ENCODE data around the gene HSD3B7. TPM values are rescaled to one million over a fixed set of nuclear protein-coding genes. Genes with fewer than 3 reads are reported as not detected.
"Not testable (repeated sequence)": the region's sequence is repeated elsewhere in the genome, so short reads cannot be mapped to it uniquely, and the experiment has no call there.

Gene HSD3B7
- 19.9 TPM for total RNA-seq

DNA sequence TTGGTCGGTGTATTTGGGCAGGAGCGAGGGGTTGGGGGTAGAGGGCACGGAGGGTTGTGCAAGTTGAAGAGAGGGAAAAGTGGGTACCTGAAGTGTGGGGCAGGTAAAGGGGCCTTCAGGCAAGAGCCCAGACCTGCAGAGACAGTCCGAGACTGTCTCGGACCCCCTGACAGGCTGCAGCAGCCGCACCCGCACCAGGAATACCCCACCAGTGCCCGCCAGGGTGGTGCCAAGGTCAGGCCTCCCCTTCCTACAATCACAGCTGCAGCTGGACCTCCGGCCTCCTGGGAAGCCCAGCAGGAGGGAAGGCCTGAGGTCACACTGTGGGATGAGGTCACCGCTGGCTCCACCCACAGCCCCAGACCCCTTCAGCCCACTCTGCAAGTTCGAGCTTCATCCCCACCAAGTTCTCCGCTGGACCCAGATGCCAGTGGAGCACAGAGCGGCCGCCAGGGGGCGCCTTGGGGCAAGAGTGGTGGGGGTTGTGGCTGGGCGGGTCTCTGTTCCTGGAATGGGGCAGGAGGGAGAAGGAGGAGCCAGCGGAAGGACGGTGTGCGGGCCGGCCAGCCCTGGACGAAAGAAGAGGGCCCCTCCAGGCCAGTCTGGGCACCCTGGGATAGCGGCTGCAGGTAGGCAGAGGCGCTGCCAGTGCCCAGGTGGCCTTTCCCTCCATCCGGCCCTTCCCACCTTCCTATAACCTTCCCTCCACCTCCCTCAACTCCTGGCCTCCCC, at the start of gene HSD3B7:
HSD3B7 (plus strand) TSS at position 539 of the 732 bp plus-strand sequence. CDS start 452 bp downstream, outside the sequence.
- DNase-seq (ENCODE audit: low read depth in 2 of 3, low spot score in 2 of 3), result peak; percentile 54 to 74 (median 65)

DNA sequence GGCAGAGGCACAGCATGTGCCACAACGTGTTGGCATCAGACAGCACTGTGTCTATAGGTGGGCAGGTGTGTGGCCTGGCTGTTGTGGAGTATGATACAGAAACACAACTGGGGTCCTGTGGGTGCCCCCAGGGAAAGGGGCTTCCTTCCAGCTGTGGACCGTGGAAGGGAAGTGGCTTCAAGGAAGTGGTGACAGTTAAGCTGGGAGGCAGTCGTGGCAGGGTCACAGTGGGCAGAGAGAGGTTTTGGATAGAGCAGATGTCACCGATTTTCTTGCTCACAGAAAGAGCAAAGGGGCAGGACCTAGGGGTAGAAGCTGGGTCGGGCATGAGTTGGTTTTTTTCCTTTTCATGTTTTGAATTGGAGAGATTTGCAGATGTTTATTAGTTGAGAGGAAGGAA, 47.3 kb upstream of the HSD3B7 start:
- DNase-seq (ENCODE audit: low read depth in 2 of 3, low spot score in 2 of 3), result no peak

DNA sequence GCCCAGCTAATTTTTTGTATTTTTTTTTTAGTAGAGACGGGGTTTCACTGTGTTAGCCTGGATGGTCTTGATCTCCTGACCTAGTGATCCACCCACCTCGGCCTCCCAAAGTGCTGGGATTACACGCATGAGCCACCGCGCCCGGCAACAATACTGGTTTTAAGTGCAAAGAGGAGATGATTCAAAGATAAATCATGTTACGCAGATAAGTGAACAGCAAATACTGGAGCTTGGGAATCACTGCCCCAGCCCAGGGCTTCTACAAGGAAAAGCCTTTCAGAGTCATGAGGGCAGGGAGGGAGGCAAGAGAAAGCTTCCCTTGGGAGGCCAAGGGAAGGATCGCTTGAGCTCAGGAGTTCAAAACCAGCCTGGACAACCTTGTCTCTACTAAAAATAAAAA, 45.4 kb upstream of the HSD3B7 start:
- DNase-seq (ENCODE audit: low read depth in 2 of 3, low spot score in 2 of 3), result not testable (repeated sequence)

DNA sequence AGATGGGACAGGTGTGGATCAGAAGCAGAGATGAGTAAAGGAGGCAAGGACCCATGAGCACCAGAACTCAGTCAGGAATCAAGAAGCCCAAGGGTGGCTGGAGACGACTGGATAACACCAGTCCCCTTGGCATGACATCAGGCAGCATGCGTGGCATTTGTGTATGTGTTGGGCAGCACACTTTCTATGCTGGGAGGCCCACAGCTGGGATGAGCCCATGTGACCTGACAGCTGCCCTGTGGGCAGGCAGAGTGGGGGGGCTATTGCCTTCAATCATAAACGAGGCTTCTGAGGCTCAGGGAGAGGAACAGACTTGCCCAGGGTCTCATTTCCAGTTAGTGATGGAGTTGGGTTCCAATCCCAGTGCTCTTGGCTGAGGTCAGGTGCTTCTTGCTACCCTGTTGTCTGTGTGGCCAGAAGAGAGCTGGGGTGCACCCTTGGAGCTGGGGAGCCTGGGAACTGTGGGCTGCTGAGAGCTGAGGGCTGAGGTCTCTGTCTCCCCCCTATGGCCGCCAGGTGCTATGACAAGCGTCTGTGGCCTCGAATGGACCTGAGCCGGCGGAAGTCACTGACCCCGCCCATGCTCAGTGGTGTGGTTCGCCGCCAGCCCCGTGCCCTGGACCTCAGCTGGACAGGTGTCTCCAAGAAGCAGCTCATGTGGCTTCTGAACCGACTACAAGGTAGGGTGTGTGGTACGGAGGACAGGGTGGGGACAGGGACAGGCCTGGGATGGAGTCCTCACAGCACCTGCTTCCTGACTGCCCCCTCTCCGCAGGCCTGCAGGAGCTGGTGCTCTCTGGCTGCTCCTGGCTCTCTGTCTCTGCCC, 43.2 kb upstream of the HSD3B7 start:
- peak in 2 of 3 donors; percentile 65 to 70 for DNase-seq (ENCODE audit: low read depth in 2 of 3, low spot score in 2 of 3)

DNA sequence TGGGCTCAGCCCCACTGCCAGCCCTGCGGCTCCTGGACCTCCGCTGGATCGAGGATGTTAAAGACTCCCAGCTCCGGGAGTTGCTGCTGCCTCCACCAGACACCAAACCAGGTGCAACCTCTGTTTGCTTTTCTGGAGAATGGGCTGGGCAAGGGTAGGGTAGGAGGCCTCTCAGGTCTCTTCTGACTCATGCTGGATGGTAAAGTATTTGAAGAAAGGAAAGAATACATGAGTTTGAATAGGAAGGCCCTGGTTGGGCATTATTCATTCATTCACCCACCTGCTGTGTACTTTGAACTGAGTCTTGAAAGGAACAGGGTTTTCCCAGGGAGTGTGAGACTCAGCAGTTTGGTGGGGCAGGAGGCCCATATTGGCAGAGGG, 42.6 kb upstream of the HSD3B7 start:
- no peak for DNase-seq (ENCODE audit: low read depth in 2 of 3, low spot score in 2 of 3)

DNA sequence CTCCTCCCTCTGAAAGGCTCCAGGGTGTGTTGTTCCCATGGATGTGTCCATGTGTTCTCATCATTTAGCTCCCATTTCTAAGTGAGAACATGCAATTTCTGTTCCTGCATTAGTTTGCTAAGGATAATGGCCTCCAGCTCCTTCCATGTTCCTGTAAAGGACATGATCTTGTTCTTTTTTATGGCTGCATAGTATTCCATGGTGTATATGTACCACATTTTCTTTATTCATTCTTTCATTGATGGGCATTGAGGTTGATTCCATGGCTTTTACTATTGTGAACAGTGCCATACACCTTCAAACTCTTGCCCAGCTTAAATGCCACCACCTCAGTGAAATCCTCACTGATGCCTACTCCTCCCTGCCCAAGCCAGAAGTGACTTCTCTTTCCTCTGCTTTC, 40.7 kb upstream of the HSD3B7 start:
- no peak for DNase-seq (ENCODE audit: low read depth in 2 of 3, low spot score in 2 of 3)

DNA sequence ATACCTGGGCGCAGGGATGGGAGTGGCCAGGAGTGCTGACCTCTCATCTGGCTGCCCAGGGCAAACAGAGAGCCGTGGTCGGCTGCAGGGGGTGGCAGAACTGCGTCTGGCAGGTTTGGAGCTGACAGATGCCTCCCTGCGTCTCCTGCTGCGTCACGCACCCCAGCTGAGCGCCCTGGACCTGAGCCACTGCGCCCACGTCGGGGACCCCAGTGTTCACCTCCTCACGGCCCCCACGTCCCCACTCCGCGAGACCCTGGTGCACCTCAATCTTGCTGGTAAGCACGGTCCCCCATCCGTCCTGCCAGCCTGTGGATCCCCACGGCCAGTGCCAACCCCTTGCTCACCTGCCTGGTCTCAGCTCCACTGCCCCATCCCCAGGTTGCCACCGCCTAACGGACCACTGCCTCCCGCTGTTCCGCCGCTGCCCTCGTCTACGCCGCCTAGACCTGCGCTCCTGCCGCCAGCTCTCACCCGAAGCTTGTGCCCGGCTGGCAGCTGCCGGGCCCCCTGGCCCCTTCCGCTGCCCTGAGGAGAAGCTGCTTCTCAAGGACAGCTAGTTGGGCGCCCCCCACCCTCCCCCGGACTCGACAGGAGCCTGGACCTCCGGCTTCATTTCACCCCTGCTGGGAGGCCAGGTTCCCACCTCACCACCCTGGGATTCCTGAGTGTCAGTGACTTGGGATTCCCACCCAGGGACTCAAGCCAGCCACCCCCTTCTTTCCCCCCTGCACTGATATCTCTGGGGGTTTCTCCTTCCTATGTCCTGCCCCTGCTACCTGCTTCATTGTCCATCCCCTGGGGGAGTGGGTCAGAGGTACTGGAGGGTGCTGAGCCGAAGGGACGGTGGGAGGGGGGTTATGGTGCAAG, 38.1 kb upstream of the HSD3B7 start:
- DNase-seq (ENCODE audit: low read depth in 2 of 3, low spot score in 2 of 3), result no peak

- no peak for DNase-seq (ENCODE audit: low read depth in 2 of 3, low spot score in 2 of 3)
Measured at GRCh38 chr16:30947541-30947858, 37.5 kb upstream of the HSD3B7 start.

DNA sequence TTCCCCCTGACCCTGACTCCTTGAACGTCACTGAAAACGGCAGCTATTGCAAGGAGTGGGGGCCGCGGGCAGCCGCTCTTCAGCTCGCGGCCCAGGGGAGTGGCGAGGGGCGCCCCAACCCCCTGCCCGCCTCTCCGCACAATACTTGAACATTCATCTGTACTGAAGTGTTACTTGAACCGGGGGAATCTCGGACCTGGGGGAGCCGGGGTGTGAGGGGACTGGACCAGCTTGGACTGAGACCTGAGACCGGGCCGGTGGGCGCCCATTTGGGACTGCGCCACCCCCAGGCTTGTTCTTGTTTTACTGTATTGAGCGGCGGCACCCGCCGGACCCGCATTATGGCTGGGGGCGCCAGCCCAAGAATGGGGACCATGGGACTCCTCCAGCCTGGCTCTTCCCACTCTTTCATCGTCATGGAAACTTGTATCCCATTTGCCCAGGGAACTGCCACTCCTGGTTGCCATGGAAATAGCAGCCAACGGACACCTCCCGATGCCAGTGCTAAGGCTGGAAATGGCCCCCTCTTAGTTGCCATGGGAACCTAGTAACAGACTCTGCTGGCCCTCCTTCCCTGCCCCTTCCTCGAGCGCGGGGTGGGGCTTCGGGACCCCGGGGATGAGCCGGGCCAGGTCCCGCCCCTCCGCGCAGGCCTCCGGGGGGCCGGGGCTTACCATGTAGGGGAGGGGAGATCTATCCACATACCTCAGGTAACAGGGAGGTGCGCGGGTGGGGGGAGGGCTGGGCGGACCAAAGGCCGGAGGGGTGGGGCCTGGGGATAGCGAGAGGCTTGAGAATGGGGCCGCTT, 36.9 kb upstream of the HSD3B7 start:
- peak in 2 of 3 donors; percentile 91 to 93 for DNase-seq (ENCODE audit: low read depth in 2 of 3, low spot score in 2 of 3)

DNA sequence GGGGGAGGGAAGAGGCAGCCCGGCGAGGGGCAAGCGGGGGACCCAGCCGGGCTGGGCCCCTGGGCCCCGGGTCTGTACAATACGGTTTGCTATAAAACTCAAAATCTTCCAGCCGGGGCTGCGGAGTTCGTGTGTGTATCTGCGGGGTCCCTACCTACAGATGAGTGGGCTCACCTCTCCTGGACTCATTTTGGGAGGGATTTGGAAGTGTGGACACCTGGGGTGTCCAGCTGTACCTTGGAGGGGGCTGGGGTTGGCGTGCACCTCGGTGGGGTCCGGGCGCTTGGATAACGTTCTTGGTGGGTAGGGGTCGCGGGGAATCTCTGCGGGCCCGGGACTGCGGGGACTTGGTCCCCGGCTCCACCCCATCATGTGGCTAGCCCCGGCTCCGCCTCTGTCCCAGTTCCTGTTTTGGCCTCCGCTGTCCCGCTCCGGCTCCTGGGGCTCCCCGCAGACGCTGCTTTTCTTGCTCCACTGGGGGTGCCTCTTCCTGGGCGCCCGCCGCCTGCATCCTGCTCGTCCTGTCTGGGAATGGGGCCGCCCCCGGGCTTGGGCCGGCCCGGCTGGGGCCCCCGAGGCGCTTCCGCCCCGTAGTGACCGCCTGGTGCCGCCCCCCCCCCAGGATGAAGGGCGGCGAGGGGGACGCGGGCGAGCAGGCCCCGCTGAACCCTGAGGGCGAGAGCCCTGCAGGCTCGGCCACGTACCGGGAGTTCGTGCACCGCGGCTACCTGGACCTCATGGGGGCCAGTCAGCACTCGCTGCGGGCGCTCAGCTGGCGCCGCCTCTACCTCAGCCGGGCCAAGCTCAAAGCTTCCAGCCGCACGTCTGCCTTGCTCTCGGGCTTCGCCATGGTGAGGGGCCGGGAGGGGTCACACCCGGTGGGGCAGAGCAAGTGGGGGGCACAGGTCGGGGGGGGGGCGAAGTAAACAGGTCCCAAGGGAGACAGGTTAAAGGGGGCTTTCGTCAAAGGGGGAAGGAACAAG, 36.0 kb upstream of the HSD3B7 start, which contains the start of gene ORAI3:
ORAI3 (plus strand) TSS at position 402 of the 983 bp plus-strand sequence; CDS start at position 624, 222 bp downstream.
- peak in 2 of 3 donors; percentile 69 to 78 for DNase-seq (ENCODE audit: low read depth in 2 of 3, low spot score in 2 of 3)

- DNase-seq (ENCODE audit: low read depth in 2 of 3, low spot score in 2 of 3), result peak in 2 of 3 donors; percentile 28 to 31
Measured at GRCh38 chr16:30949650-30950515, 35.1 kb upstream of the HSD3B7 start.

GRCh38 chr16:30950516-30951065, 34.4 kb upstream of the HSD3B7 start:
- no peak for DNase-seq (ENCODE audit: low read depth in 2 of 3, low spot score in 2 of 3)

DNA sequence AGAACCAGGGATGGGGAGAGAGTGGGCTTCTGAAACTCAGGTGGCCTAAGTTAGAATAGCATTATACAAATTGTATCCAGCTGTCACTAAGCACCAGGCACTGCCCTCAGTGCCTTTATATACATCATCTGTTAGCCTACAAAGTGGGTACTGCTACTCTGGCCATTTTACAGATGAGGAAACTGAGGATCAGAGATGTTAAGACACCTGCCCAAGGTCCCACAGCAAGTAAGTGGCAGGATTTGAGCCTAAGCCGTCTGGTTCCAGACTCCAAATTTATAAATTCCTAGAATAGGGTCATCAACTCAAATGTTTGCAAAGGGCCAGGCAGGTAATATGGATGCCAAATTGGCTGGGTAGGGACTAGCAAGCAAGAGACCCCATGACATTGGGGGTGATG, 33.8 kb upstream of the HSD3B7 start:
- no peak for DNase-seq (ENCODE audit: low read depth in 2 of 3, low spot score in 2 of 3)

- no peak for DNase-seq (ENCODE audit: low read depth in 2 of 3, low spot score in 2 of 3)
Measured at GRCh38 chr16:30951750-30952149, 33.3 kb upstream of the HSD3B7 start.

DNA sequence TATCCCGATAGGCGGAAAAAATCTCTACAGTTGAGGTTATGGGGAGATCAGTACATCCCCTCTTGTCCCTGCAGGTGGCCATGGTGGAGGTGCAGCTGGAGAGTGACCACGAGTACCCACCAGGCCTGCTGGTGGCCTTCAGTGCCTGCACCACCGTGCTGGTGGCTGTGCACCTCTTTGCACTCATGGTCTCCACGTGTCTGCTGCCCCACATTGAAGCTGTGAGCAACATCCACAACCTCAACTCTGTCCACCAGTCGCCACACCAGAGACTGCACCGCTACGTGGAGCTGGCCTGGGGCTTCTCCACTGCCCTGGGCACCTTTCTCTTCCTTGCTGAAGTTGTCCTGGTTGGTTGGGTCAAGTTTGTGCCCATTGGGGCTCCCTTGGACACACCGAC, 31.9 kb upstream of the HSD3B7 start:
- DNase-seq (ENCODE audit: low read depth in 2 of 3, low spot score in 2 of 3), result no peak

DNA sequence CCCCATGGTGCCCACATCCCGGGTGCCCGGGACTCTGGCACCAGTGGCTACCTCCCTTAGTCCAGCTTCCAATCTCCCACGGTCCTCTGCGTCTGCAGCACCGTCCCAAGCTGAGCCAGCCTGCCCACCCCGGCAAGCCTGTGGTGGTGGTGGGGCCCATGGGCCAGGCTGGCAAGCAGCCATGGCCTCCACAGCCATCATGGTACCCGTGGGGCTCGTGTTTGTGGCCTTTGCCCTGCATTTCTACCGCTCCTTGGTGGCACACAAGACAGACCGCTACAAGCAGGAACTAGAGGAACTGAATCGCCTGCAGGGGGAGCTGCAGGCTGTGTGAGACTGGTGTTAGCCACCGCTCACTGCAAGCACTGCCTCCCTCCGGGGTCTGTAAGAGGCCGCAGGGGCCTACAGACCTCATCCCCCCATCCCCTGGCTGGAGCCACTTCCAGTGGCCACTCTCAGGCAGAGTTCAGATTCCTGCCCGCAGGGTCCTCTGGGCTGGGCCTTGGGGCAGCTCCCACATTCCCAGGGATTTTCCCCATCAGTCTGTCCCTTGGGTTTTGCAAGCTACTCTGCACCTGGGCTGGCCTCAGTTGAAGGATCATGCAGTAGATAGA, 31.4 kb upstream of the HSD3B7 start:
- peak in 2 of 3 donors; percentile 83 to 87 for DNase-seq (ENCODE audit: low read depth in 2 of 3, low spot score in 2 of 3)

DNA sequence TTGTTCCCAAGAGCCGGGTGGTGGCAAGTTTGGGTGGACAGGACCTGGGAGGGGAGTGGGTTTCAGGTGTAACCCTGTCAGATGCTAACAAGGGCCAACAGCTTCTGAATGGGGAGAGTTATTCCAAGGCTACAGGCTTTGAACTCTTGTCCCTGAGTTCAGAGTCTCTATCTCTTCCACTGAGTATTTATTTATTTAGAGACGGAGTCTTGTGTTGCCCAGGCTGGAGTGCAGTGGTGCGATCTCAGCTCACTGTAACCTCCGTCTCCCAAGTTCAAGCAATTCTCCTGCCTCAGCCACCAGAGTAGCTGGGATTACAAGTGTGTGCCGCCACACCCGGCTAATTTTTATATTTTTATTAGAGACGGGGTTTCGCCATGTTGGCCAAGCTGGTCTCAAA, 30.0 kb upstream of the HSD3B7 start:
- no peak for DNase-seq (ENCODE audit: low read depth in 2 of 3, low spot score in 2 of 3)
